KMS-11 (cell line): ENCODE data around the gene STXBP5.
"Not testable (repeated sequence)": the region's sequence is repeated elsewhere in the genome, so short reads cannot be mapped to it uniquely, and the experiment has no call there.

Source experiments
- H2AFZ ChIP-seq: fragments of 200-600 bp; sonication (generic); 2 replicates; pipeline ENCODE4 v1.6.1; 2016; ENCODE audit warnings: antibody characterized with exemption, mixed run types, low read depth
- H3K27ac ChIP-seq: fragments of 200-600 bp; sonication (generic); 2 replicates; pipeline ENCODE4 v1.6.1; 2016; ENCODE audit warnings: mild to moderate bottlenecking, mixed run types
- H3K27me3 ChIP-seq: fragments of 200-600 bp; sonication (generic); 2 replicates; pipeline ENCODE4 v1.6.1; 2017; ENCODE audit warnings: mild to moderate bottlenecking, low read depth, mixed run types, moderate library complexity; ENCODE audit not compliant: insufficient read depth
- H3K36me3 ChIP-seq: fragments of 200-600 bp; sonication (generic); 2 replicates; pipeline ENCODE4 v1.6.1; 2017; ENCODE audit warnings: mild to moderate bottlenecking, mixed run types; ENCODE audit not compliant: insufficient read depth
- H3K4me1 ChIP-seq: fragments of 200-600 bp; sonication (generic); 2 replicates; pipeline ENCODE4 v1.6.1; 2016; ENCODE audit warnings: mild to moderate bottlenecking, low read depth, mixed run types; ENCODE audit not compliant: poor library complexity, severe bottlenecking
- H3K4me2 ChIP-seq: fragments of 200-600 bp; sonication (generic); 2 replicates; pipeline ENCODE4 v1.7.0; 2016; ENCODE audit warnings: mild to moderate bottlenecking, mixed run types
- H3K4me3 ChIP-seq: fragments of 200-600 bp; sonication (generic); IDR thresholded peaks from 2 replicates; pipeline ENCODE4 v1.6.1; 2017; ENCODE audit warnings: low read depth, low read length, mixed read lengths; ENCODE audit not compliant: insufficient read depth
- H3K79me2 ChIP-seq: fragments of 200-600 bp; sonication (generic); 2 replicates; pipeline ENCODE4 v1.6.1; 2016; ENCODE audit warnings: low read depth, mixed run types; ENCODE audit not compliant: insufficient read depth
- H3K9ac ChIP-seq: fragments of 200-600 bp; sonication (generic); 2 replicates; pipeline ENCODE4 v1.6.1; 2016; ENCODE audit warnings: mild to moderate bottlenecking, mixed run types
- H4K20me1 ChIP-seq: fragments of 200-600 bp; sonication (generic); 2 replicates; pipeline ENCODE4 v1.6.1; 2016; ENCODE audit warnings: mild to moderate bottlenecking, mixed run types; ENCODE audit not compliant: insufficient read depth
- CTCF ChIP-seq: fragments of 200-600 bp; sonication (generic); conservative IDR thresholded peaks from 2 replicates; pipeline ENCODE4 v1.6.1; 2017; ENCODE audit warnings: low read depth, mild to moderate bottlenecking, antibody characterized with exemption, low read length, moderate library complexity, mixed read lengths

STXBP5 gene

GRCh38 chr6:147372806-147373205 lies 168.6 kb downstream of the STXBP5 start:
- H3K4me1 ChIP-seq, result no peaks in the 10 kb centered on the region
- H3K27ac ChIP-seq, result no peak overlapping the region
- H3K27me3 ChIP-seq, result no peaks in the 10 kb centered on the region
- H2AFZ ChIP-seq, result no peak overlapping the region
- no peaks in the 10 kb centered on the region for H4K20me1 ChIP-seq
- no peaks in the 10 kb centered on the region for H3K79me2 ChIP-seq
- H3K9ac ChIP-seq, result no peak overlapping the region
- H3K4me2 ChIP-seq, result no peak overlapping the region
- no peak for TF ChIP-seq CTCF
- H3K36me3 ChIP-seq, result no peaks in the 10 kb centered on the region
- H3K4me3 ChIP-seq, result no peak overlapping the region

- Histone ChIP-seq H3K79me2 (no peaks in the 10 kb centered on the region), H3K27me3 (no peaks in the 10 kb centered on the region), H3K4me2 (no peak overlapping the region), H3K4me3 (no peak overlapping the region), H2AFZ (no peak overlapping the region), H3K4me1 (peaks cover 2% of the 10 kb centered on the region), H3K9ac (no peak overlapping the region), H3K27ac (no peak overlapping the region), H4K20me1 (no peaks in the 10 kb centered on the region), H3K36me3 (no peaks in the 10 kb centered on the region)
- TF ChIP-seq CTCF, result no peak
Observed at GRCh38 chr6:147378819-147379218, 174.6 kb downstream of the STXBP5 start.

- not testable (repeated sequence) for H4K20me1 ChIP-seq, H3K36me3 ChIP-seq, H2AFZ ChIP-seq, H3K27ac ChIP-seq, H3K79me2 ChIP-seq, H3K4me2 ChIP-seq, H3K27me3 ChIP-seq, H3K9ac ChIP-seq, H3K4me3 ChIP-seq
- peaks cover 14% of the 10 kb centered on the region for H3K4me1 ChIP-seq
Observed at GRCh38 chr6:147380841-147381240, 176.6 kb downstream of the STXBP5 start.

GRCh38 chr6:147381712-147382111 lies 177.5 kb downstream of the STXBP5 start:
- Histone ChIP-seq H3K4me3 (no peak overlapping the region), H3K36me3 (no peaks in the 10 kb centered on the region), H3K79me2 (no peaks in the 10 kb centered on the region), H3K4me1 (peaks cover 14% of the 10 kb centered on the region), H3K9ac (no peak overlapping the region), H4K20me1 (no peaks in the 10 kb centered on the region), H3K27ac (no peak overlapping the region), H2AFZ (no peak overlapping the region), H3K27me3 (no peaks in the 10 kb centered on the region), H3K4me2 (no peak overlapping the region)
- no peak for TF ChIP-seq CTCF

- Histone ChIP-seq H3K4me2 (no peak overlapping the region), H3K27ac (no peak overlapping the region), H3K4me1 (peaks cover 14% of the 10 kb centered on the region), H3K9ac (no peak overlapping the region), H2AFZ (no peak overlapping the region), H3K27me3 (no peaks in the 10 kb centered on the region), H3K36me3 (no peaks in the 10 kb centered on the region), H3K4me3 (no peak overlapping the region), H3K79me2 (no peaks in the 10 kb centered on the region), H4K20me1 (no peaks in the 10 kb centered on the region)
- TF ChIP-seq CTCF, result peak; percentile 56
Observed at GRCh38 chr6:147382945-147383554, 178.8 kb downstream of the STXBP5 start.
